GM21717 (cell line): ENCODE measurements around the gene KIF3C.
"Not testable (repeated sequence)": the region's sequence is repeated elsewhere in the genome, so short reads cannot be mapped to it uniquely, and the experiment has no call there.

Source experiments
- ATAC-seq: cut with Tn5 transposase; IDR thresholded peaks from one replicate; pipeline ENCODE4 v1.9.1; 2021; ENCODE audit warnings: mild to moderate bottlenecking, moderate library complexity; ENCODE audit not compliant: unreplicated experiment

KIF3C gene

GRCh38 chr2:25966531-25967270 is 15.6 kb downstream of the KIF3C start:
- ATAC-seq, result no peak

DNA sequence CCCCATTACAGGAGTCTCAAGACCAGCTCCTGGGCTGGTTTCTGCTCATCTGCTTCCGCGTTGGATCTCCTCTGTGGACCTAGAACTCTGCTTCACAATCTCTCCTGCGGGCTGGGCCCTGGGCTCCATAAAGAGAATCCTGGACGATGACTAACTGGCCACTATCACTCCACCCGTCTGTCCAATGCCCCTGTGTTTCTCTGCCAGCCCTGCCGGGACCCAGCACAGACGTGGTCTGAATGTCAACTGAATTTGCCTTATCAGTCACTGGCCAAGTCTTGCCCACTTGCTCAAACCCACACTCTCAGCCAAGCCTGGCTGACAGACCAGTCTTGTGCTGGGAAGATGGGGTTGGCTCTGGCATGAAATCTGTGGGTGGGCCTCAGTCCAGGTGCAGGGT is 17.4 kb downstream of the KIF3C start:
- ATAC-seq, result no peak

DNA sequence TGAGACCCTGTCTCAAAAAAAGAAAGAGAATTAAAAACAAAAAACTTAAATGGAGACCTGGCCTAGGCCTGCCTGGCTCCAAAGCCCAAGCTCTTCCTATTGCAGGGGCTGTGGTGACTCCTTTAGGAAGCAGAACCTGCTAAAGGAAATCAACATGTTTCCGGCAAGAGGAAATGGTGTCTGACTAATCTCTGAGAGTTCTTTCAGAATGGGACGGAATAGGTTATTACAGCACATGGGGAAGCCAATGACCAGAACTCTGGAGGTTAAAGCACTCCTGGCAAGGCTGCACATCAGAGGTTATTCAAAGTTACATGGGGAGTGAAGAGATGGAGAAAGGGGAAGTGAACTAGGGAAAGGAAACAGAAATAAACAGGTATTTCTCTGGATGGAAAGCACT is 21.4 kb downstream of the KIF3C start:
- no peak for ATAC-seq

DNA sequence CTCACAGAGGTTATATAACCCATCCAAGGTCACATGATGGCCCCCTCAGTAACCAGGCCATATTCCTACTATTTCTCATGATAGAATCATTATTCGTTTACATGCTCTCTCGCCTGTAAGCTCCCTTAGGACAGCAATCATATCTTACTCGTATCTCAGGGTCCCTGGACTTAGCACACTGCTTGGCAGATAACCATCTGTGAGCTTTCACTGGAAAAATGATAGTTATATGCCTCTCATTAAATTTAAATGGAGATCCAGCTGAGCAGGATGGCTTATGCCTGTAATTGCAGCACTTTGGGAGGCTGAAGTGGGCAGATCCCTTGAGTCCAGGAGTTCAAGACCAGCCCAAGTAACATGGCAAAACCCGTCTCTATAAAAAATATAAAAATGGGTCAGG is 21.9 kb downstream of the KIF3C start:
- no peak for ATAC-seq

DNA sequence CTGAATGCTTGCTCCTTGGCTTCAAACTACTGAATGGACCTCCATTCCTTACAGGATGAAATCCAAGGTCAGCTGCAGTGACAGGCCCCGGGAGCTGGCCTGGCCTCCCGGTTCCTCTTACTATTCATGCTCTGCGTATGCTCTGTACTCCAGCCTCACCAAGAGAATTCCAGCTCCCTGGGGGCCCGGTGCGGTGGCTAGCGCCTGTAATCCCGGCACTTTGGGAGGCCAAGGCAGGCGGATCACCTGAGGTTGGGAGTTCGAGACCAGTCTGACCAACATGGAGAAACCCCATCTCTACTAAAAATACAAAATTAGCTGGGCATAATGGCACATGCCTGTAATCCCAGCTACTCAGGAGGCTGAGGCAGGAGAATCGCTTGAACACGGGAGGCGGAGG is 23.7 kb downstream of the KIF3C start:
- ATAC-seq, result not testable (repeated sequence)

GRCh38 chr2:25957743-25958142 is 24.6 kb downstream of the KIF3C start:
- ATAC-seq, result no peak

GRCh38 chr2:25955869-25956535 is 26.3 kb downstream of the KIF3C start:
- ATAC-seq, result no peak

GRCh38 chr2:25955036-25955435 is 27.3 kb downstream of the KIF3C start:
- ATAC-seq, result no peak

DNA sequence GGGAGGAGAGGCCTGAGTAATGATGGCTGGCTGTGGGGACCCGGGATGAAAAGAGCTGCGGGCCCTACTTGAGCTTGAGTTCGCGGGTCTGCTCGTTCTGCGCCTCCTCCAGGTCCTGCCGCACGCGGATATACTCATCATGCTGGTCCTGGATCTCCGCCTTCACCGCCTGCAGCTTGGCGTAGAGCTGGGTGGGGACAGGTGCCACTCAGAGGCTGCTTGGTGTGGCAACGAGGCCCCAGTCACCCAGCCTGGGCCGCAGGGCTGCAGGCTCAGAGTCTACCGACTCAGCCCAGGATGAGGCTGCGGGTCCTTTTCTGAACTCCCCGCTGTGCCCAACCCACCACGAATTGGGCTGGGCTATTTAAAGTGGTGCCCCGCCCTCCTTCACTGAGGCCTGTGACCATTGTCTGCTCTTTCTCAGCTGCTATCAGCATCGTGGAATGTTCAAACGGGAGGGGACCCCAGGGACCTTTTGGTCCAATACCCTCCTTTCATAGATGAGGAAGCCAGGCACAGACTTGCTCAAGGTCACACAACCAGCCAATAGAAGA is 28.0 kb downstream of the KIF3C start:
- ATAC-seq, result no peak

GRCh38 chr2:25951071-25951547 is 31.2 kb downstream of the KIF3C start:
- ATAC-seq, result peak; percentile 58

DNA sequence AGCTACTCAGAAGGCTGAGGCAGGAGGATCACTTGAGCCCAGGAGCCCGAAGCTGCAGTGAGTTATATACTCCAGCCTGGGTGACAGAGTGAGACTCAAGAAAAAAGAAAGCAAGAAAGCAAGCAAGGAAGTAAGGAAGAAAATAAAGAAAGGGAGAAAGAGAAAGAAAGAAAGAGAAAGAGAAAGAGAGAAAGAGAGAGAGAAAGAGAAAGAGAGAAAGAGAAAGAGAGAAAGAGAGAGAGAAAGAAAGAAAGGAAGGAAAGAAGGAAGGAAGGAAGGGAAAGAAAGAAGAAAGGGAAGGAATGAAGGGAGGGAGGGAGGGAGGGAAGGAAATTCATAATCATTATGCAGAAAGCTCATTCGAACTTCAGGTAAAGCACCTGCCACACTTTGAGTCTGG is 33.9 kb downstream of the KIF3C start:
- ATAC-seq, result no peak

DNA sequence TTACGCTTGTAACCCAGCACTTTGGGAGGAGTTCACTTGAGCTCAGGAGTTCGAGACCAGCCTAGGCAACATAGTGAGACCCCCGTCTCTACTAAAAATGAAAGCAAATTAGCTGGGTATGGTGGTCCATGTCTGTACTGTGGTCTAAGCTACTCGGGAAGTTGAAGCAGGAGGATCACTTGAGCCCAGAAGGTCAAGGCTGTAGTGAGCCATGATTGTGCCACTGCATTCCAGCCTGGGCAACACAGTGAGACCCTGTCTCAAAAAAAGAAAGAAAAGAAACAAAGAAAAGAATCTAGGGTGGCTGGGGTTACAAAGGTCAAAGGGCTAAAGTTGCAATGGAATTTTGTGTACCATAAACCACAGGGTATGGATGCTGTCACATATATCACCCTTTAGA is 41.3 kb downstream of the KIF3C start:
- no peak for ATAC-seq

DNA sequence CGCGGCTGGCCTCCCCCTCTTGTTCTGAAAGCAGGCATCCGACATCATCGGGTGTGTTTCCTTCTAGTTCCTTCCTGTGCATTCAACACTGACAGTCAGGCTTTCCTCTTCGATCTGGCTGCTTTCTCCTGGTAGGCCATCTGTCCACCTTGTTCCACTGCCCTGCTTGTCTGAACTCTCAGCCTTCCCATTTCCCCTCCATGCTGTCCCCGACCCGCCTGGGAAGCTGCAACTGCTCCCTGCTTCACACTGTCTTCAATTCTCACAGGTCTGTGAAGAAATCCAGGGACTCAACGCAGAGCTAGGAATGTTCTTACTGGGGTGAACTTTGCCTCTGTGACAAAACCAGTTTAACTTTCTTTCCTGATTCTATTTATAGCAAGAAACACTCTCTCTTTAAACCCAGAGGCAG is 43.0 kb downstream of the KIF3C start:
- no peak for ATAC-seq

- ATAC-seq, result no peak
Measured at GRCh38 chr2:25938345-25938744, 44.0 kb downstream of the KIF3C start.

- ATAC-seq, result no peak
Measured at GRCh38 chr2:25936889-25937545, 45.3 kb downstream of the KIF3C start.

DNA sequence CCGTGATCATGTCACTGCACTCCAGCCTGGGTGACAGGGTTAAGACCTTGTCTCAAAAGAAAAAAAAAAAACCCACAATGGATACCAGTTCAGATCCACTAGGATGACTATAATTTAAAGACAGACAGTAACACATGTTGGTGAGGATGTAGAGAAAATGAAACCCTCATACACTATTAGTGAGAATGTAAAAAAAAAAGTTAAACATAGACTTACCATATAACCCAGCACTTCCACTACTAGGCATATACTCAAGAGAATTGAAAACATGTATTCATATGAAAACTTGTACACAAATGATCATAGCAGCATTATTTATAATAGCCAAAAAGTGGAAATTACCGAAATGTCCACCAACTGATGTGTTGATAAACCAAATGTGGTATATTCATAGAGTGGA is 48.7 kb downstream of the KIF3C start:
- no peak for ATAC-seq

- ATAC-seq, result no peak
Measured at GRCh38 chr2:25929789-25930473, 52.4 kb downstream of the KIF3C start.

DNA sequence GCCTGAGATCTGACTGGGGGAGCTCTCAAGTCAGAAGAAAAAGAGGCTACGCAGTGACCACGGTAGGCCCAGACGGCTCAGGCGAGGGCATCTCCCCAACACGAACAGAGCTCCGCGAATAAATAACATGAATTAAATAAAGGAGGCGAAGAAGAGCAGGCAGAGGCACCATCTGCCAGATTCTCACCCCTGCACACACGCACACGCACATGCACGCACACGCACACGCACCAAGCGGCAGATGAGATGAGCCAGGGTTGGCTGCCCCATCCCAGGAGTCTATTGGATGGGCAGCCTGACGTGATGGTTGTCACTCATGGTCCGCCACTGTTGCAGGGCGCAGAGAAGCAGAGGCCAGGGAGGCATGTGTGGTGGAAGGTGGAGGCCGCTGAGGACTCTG is 53.6 kb downstream of the KIF3C start:
- ATAC-seq, result no peak

DNA sequence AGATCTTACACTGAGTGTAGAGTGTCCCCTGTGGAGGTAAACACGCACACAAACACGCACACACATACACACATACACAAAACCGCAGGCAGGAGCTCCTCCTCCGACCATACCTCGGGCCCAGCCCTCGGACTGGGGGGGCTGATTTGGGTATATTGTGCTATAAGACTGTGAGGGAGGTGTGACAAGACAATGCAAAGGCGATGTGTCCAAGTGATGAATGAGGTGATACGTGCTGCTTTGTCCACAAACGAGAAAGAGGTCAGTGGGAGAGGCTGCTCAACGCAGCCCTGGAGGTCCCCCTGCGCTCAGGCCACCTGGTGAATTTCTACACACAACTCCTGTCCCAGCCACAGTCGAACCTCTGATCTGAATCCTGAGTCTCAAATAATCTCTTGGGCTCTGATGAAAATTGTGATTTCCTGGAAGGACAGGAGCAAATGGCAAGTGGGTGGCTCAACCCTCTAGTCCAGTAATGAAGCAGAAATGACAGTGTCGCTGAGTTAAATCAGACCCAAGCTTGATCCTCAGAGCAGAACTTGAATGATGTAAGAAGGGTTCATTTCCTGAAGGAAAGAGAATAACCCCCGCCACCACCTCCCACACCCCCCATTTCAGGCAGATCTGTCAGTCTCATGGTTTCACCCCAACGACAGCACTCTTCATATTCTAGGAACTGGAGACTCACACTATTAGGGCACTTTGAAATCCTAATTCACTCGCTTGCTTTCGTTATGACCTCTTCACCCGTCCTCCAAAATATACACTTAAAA is 55.1 kb downstream of the KIF3C start:
- no peak for ATAC-seq

- ATAC-seq, result no peak
Measured at GRCh38 chr2:25922501-25922900, 59.8 kb downstream of the KIF3C start.
